ENCODE data around the gene PRKD1. TPM values are rescaled to one million over a fixed set of nuclear protein-coding genes. Genes with fewer than 3 reads are reported as not detected.
"Not testable (repeated sequence)": the region's sequence is repeated elsewhere in the genome, so short reads cannot be mapped to it uniquely, and the experiment has no call there.

PRKD1 gene
- total and polyA plus RNA-seq, 2 donors (not counting 1 experiment from before 2014, with no cell fraction given): 0.03 to 4.3 TPM

GRCh38 chr14:29706700-29707099 is 220.9 kb downstream of the PRKD1 start:
- CTCF ChIA-PET: no interaction called here
- no peaks in the 10 kb centered on the region for H4K20me1 ChIP-seq (ENCODE audit: control insufficient read depth, insufficient read depth, low read length, poor library complexity, severe bottlenecking)
- H3K79me2 ChIP-seq (ENCODE audit: control insufficient read depth, insufficient read depth, low read length): no peaks in the 10 kb centered on the region
- no peak overlapping the region for H3K4me3 Mint-ChIP-seq
- POLR2A ChIA-PET: no interaction called here
- no CpG with 5 or more reads among the region's 1 CpG for WGBS (ENCODE audit: insufficient coverage)
- ATAC-seq (ENCODE audit: low read depth) (no peak), DNase-seq (no peak)
- no peaks in the 10 kb centered on the region for H3K27me3 ChIP-seq (replicated peaks in 1 of 4; ENCODE audit: control extremely low read depth in 1 of 4, control insufficient read depth in 3 of 4, insufficient read depth in 4 of 4, low read length in 3 of 4)
- H3K4me2 ChIP-seq (replicated peaks; ENCODE audit: low read depth, low read length, poor library complexity, severe bottlenecking): no peak overlapping the region
- no peaks in the 10 kb centered on the region for H3K36me3 ChIP-seq (replicated peaks in 1 of 2; ENCODE audit: control extremely low read depth in 1 of 2, control insufficient read depth in 1 of 2, extremely low read depth in 1 of 2, insufficient read depth in 2 of 2, low read length in 1 of 2)
- no peak overlapping the region for H3K27ac ChIP-seq (ENCODE audit: low read length in 2 of 2)
- H2AFZ ChIP-seq (ENCODE audit: insufficient read depth, low read depth, low read length, poor library complexity, severe bottlenecking): no peak overlapping the region
- H3K9me3 ChIP-seq (ENCODE audit: control extremely low read depth in 1 of 3, control insufficient read depth in 2 of 3, insufficient read depth in 1 of 3, low read length in 2 of 3): peaks cover 0 to 1% (median 0%) of the 10 kb centered on the region in 3 donors
- no peaks in the 10 kb centered on the region for H3K4me1 ChIP-seq (ENCODE audit: control insufficient read depth in 2 of 2, insufficient read depth in 2 of 2, low read length in 2 of 2)
- no peak overlapping the region for H3K4me3 ChIP-seq (ENCODE audit: control extremely low read depth in 1 of 5, extremely low read depth in 1 of 5, insufficient read depth in 1 of 5, low read depth in 2 of 5, low read length in 4 of 5)
- H3K9me3 Mint-ChIP-seq (ENCODE audit: insufficient read depth): peaks cover 3% of the 10 kb centered on the region
- H3K9ac ChIP-seq (ENCODE audit: low read length): no peak overlapping the region
- intact Hi-C loops (cut with micrococcal nuclease): no loop called here
- TF ChIP-seq EZH2 (IDR thresholded peaks at IDR 0.05; ENCODE audit: borderline replicate concordance, insufficient read depth, low read depth, low read length, poor library complexity, severe bottlenecking) (no peak), CTCF (IDR thresholded peaks at IDR 0.05) (no peak)
- no peaks in the 10 kb centered on the region for H3K27me3 Mint-ChIP-seq
- H3K4me1 Mint-ChIP-seq: no peaks in the 10 kb centered on the region
- no peak overlapping the region for H3K27ac Mint-ChIP-seq

GRCh38 chr14:29705801-29706200 is 221.8 kb downstream of the PRKD1 start:
- Mint-ChIP-seq H3K27ac (no peak overlapping the region), H3K4me1 (no peaks in the 10 kb centered on the region), H3K4me3 (no peak overlapping the region), H3K27me3 (no peaks in the 10 kb centered on the region), H3K9me3 (ENCODE audit: insufficient read depth) (peaks cover 3% of the 10 kb centered on the region)
- Histone ChIP-seq H3K9me3 (ENCODE audit: control extremely low read depth in 1 of 3, control insufficient read depth in 2 of 3, insufficient read depth in 1 of 3, low read length in 2 of 3) (peaks cover 0 to 1% (median 0%) of the 10 kb centered on the region in 3 donors), H3K36me3 (replicated peaks in 1 of 2; ENCODE audit: control extremely low read depth in 1 of 2, control insufficient read depth in 1 of 2, extremely low read depth in 1 of 2, insufficient read depth in 2 of 2, low read length in 1 of 2) (no peaks in the 10 kb centered on the region), H3K79me2 (ENCODE audit: control insufficient read depth, insufficient read depth, low read length) (no peaks in the 10 kb centered on the region), H3K9ac (ENCODE audit: low read length) (no peak overlapping the region), H3K27ac (ENCODE audit: low read length in 2 of 2) (no peak overlapping the region), H3K27me3 (replicated peaks in 1 of 4; ENCODE audit: control extremely low read depth in 1 of 4, control insufficient read depth in 3 of 4, insufficient read depth in 4 of 4, low read length in 3 of 4) (no peaks in the 10 kb centered on the region), H3K4me3 (ENCODE audit: control extremely low read depth in 1 of 5, extremely low read depth in 1 of 5, insufficient read depth in 1 of 5, low read depth in 2 of 5, low read length in 4 of 5) (no peak overlapping the region), H4K20me1 (ENCODE audit: control insufficient read depth, insufficient read depth, low read length, poor library complexity, severe bottlenecking) (no peaks in the 10 kb centered on the region), H2AFZ (ENCODE audit: insufficient read depth, low read depth, low read length, poor library complexity, severe bottlenecking) (no peak overlapping the region), H3K4me2 (replicated peaks; ENCODE audit: low read depth, low read length, poor library complexity, severe bottlenecking) (no peak overlapping the region), H3K4me1 (ENCODE audit: control insufficient read depth in 2 of 2, insufficient read depth in 2 of 2, low read length in 2 of 2) (no peaks in the 10 kb centered on the region)
- ChIA-PET CTCF (no interaction called here), POLR2A (no interaction called here)
- intact Hi-C loops (cut with micrococcal nuclease): no loop called here
- TF ChIP-seq EZH2 (IDR thresholded peaks at IDR 0.05; ENCODE audit: borderline replicate concordance, insufficient read depth, low read depth, low read length, poor library complexity, severe bottlenecking) (no peak), CTCF (IDR thresholded peaks at IDR 0.05) (no peak)
- DNase-seq (no peak), ATAC-seq (ENCODE audit: low read depth) (no peak)
- no CpG with 5 or more reads among the region's 1 CpG for WGBS (ENCODE audit: insufficient coverage)

GRCh38 chr14:29689597-29689996 is 238.1 kb downstream of the PRKD1 start:
- CTCF ChIA-PET; H2AFZ ChIP-seq (ENCODE audit: insufficient read depth, low read depth, low read length, poor library complexity, severe bottlenecking); POLR2A ChIA-PET; H3K36me3 ChIP-seq (replicated peaks in 1 of 2; ENCODE audit: control extremely low read depth in 1 of 2, control insufficient read depth in 1 of 2, extremely low read depth in 1 of 2, insufficient read depth in 2 of 2, low read length in 1 of 2); ATAC-seq (ENCODE audit: low read depth); H4K20me1 ChIP-seq (ENCODE audit: control insufficient read depth, insufficient read depth, low read length, poor library complexity, severe bottlenecking); H3K9me3 ChIP-seq (ENCODE audit: control extremely low read depth in 1 of 3, control insufficient read depth in 2 of 3, insufficient read depth in 1 of 3, low read length in 2 of 3); H3K27me3 ChIP-seq (replicated peaks in 1 of 4; ENCODE audit: control extremely low read depth in 1 of 4, control insufficient read depth in 3 of 4, insufficient read depth in 4 of 4, low read length in 3 of 4); H3K4me3 Mint-ChIP-seq; H3K9ac ChIP-seq (ENCODE audit: low read length); H3K4me1 ChIP-seq (ENCODE audit: control insufficient read depth in 2 of 2, insufficient read depth in 2 of 2, low read length in 2 of 2); DNase-seq; intact Hi-C loops (cut with micrococcal nuclease); H3K4me2 ChIP-seq (replicated peaks; ENCODE audit: low read depth, low read length, poor library complexity, severe bottlenecking); H3K27ac Mint-ChIP-seq; H3K4me1 Mint-ChIP-seq; H3K27me3 Mint-ChIP-seq; H3K79me2 ChIP-seq (ENCODE audit: control insufficient read depth, insufficient read depth, low read length); H3K27ac ChIP-seq (ENCODE audit: low read length in 2 of 2); H3K9me3 Mint-ChIP-seq (ENCODE audit: insufficient read depth); H3K4me3 ChIP-seq (ENCODE audit: control extremely low read depth in 1 of 5, extremely low read depth in 1 of 5, insufficient read depth in 1 of 5, low read depth in 2 of 5, low read length in 4 of 5): not testable (repeated sequence)
- 71% methylated on average over 1 of the region's 2 CpGs for WGBS (ENCODE audit: insufficient coverage)
